HG03521 (cell line): ENCODE measurements around the gene C2CD2L.
"Not testable (repeated sequence)": the region's sequence is repeated elsewhere in the genome, so short reads cannot be mapped to it uniquely, and the experiment has no call there.

ENCODE experiments used
- ATAC-seq: cut with Tn5 transposase; IDR thresholded peaks from one replicate; pipeline ENCODE4 v1.9.1; 2021; ENCODE audit warnings: mild to moderate bottlenecking, moderate library complexity; ENCODE audit not compliant: unreplicated experiment

Gene C2CD2L

DNA sequence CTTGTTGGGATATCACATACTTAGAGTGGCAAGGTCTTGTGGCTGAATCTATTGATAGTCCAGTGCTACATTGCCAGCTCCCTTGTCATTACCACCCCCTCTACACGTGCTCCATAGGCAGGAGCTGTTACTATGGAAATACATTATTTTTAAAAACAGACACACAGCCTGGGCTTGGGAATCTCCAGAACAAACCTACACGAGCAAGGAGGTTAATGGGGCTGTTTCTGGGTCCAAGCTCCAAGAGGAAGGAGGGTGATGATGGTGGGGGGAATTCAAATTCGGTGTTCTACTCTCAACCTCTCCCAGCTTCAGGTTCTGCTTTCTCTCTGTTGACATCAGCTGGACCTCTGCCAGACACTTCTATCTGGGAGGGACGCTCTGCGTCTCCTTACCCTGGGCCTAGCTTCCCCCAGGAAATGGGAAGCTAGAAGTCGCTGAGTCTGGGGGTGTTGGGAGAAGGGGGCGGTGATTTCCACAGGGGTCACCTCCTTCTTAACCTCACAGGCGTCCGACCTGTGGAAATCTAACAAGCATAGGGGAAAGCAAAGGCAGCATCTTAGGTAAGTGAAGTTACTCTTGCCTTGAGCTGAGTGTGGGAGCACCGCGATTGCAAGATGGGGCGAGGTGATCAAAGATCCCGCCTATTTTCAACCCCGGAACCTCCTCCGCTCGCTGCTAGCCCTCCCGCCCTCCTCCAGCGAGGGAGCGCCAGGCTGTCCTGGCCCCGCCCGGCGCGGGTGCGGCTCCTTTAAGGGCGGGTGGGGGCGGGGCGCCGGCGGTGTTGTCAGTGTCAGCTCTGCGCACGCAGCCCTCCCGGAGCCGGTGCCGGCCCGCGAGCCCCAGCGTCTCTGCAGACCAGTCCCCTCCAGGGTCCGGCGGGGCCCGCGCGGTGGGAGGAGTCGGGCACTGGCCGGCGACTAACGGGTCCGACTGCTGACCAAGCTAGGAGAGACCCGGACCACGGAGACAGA, at the start of gene C2CD2L:
TSS of gene C2CD2L (plus strand) at position 781 of the 974 bp plus-strand sequence. CDS start 398 bp downstream, outside the sequence.
- peak; percentile 74 for ATAC-seq

GRCh38 chr11:119059128-119059527, 48.0 kb upstream of the C2CD2L start:
- ATAC-seq, result not testable (repeated sequence)

GRCh38 chr11:119061256-119061655, 45.9 kb upstream of the C2CD2L start:
- ATAC-seq, result no peak

DNA sequence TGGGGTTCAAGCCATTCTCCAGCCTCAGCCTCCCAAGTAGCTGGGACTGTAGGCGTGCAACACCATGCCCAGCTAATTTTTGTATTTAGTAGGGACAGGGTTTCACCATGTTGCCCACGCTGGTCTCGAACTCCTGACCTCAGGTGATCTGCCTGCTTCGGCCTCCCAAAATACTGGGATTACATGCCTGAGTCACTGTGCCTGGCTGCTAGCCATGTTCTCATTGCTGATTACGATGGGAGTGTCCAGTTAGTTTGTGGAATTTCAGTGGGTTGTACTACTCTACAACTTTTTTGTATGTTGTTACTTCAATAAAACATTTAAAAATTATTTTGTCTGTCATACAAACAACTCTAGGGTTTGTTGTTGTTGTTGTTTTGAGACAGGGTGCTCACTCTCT, 44.4 kb upstream of the C2CD2L start:
- ATAC-seq, result no peak

DNA sequence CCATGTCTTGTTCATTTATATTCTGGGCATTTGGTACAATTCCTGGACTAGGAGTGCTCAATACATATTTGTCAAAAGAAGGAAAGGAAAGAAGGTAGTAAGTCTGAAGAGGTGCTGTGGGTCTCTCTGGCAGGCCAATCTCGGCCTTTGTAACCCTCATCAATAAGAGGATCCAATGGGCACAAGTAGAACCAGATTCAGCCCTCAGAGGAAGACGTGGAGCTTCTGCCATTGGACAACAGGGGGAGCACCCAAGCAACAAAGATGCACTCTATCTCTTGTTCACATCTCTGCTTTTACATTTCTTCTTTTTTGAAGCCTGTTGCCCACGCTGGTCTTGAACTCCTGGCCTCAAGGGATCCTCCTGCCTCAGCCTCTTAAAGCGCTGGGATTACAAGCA, 41.8 kb upstream of the C2CD2L start:
- no peak for ATAC-seq

GRCh38 chr11:119067371-119068222, 39.5 kb upstream of the C2CD2L start, which contains the start of gene VPS11:
Gene VPS11, plus strand, starts transcription at chr11:119067818. Its CDS starts 6 bp downstream, at chr11:119067824.
- ATAC-seq, result peak; percentile 93

DNA sequence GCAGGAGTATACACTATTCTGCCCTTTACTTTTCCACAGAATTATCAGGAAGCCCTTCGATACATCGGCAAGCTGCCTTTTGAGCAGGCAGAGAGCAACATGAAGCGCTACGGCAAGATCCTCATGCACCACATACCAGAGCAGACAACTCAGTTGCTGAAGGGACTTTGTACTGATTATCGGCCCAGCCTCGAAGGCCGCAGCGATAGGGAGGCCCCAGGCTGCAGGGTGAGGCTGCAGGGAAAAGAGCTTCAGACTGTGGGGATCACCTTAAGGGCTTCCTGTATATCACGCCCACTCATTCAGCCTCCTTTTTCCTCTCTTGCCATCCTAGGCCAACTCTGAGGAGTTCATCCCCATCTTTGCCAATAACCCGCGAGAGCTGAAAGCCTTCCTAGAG, 29.3 kb upstream of the C2CD2L start:
- no peak for ATAC-seq

GRCh38 chr11:119078675-119079420, 28.3 kb upstream of the C2CD2L start:
- ATAC-seq, result no peak

DNA sequence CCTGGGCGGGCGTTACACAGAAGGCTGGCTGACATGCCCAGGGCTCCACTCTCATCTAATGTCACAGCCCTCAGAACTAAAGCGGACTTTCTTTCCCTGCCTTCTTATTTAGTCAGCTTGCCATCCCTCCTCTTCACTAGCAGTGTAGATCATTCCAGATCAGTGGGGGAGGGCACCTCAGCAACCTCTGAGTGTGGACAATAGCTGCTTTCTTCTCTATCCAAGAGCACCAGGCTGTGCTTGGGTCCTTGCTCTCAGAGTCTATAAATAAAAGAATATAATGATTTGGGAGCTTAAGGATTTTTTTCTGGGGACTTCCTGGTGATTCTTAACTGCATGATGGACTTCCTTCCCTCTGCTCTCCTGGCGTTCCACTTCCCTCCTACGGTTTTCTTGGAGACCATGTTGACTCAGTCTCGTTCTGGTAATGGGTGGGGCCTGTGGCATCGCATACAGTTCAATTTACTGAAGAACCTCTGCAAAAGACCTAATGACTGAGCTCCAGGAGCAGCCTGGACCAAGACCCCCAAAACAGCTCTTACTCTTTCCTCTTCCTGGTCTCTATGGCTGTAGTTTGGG, 25.4 kb upstream of the C2CD2L start:
- ATAC-seq, result no peak

DNA sequence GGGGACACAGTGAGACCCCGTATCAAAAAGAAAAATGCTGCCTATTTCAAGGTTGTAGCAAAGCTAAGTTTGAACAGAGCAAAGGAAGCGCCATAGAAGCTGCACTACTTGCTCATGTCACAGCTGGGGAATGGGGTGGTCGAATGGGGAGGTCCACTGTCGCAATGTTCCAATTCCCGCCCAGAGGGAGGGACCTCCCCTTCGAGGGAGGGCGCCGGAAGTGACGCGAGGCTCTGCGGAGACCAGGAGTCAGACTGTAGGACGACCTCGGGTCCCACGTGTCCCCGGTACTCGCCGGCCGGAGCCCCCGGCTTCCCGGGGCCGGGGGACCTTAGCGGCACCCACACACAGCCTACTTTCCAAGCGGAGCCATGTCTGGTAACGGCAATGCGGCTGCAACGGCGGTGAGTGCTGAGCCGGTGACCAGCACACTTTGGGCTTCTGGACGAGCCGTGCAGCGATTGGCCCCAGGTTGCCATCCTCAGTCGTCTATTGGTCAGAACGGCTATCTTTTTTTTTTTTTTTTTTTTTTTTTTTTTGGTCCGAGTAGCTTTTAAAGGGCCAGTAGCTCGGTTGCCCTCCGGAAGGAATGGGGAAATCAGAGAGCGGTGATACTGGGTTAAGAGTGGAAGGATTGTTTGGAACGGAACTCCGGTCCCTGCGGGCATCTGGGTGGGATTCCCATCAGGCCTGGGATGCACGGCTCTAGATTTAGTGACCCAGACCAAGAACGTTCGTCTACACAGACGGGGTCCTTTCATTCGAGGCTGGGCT, 22.3 kb upstream of the C2CD2L start, which contains the start of gene HMBS:
TSS of gene HMBS (plus strand) at position 219 of the 774 bp plus-strand sequence. CDS start at position 372, 153 bp downstream.
- peak; percentile 89 for ATAC-seq

GRCh38 chr11:119085437-119085847, 21.7 kb upstream of the C2CD2L start:
- ATAC-seq, result peak; percentile 1

- no peak for ATAC-seq
These were observed 20.0 kb upstream of the C2CD2L start for GRCh38 chr11:119087123-119087522.

DNA sequence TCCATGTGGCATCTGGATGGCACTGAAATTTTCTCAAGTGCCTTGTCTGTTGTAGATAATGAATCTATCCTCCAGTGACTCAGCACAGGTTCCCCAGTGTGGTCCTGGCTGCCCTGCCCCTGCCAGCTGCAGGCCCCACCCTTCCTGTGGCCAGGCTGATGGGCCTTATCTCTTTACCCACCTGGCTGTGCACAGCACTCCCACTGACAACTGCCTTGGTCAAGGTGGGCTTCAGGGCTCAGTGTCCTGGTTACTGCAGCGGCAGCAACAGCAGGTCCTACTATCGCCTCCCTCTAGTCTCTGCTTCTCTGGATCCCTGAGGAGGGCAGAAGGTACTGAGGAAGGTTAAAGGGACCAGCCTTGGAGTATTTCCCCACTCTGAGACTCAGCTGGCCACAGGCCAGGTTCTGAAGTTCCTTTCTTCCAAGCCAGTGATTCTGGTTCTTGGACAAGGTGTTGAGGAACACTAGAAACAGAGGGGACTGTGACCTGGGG, 19.4 kb upstream of the C2CD2L start:
- ATAC-seq, result no peak

GRCh38 chr11:119088406-119088805, 18.7 kb upstream of the C2CD2L start:
- no peak for ATAC-seq

DNA sequence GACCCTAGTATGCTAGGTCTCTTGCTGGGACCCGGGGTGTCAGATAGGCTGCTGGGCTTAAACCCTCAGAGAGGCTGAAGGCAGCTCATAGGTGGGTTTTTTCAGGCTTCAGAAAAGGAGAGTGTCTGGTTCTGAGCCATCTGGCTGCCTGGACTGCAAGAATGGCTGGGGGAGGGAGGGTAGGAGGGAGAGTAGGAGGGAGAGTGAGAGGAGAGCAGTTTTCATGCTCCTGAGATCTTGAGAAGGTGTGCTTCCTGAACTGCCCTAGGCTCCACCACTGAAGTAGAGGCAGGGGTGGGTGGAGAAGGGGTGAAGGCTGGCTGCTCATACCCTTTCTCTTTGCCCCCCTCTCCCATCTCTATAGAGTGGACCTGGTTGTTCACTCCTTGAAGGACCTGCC, 17.8 kb upstream of the C2CD2L start:
- ATAC-seq, result no peak

GRCh38 chr11:119091178-119091577, 16.0 kb upstream of the C2CD2L start:
- ATAC-seq, result no peak

- no peak for ATAC-seq
These were observed 14.9 kb upstream of the C2CD2L start for GRCh38 chr11:119091966-119092879.
